Measurements from ENCODE around the gene TFPT.
A peak's percentile ranks its signal among the peaks of the same experiment; 100 is the strongest.

The TFPT gene

GRCh38 chr19:54115109-54116063 is at the start of gene TFPT, which contains the start of gene PRPF31:
TSS of gene TFPT (minus strand) at chr19:54115657. CDS start at chr19:54115269, 388 bp downstream.
TSS of gene PRPF31 (plus strand) at chr19:54115754. CDS start at chr19:54118279, 2,525 bp downstream.
- H3K27ac ChIP-seq (ENCODE audit: low read length): peak within 1 kb of the TSS; percentile 88
- no peaks in the 10 kb centered on the region for H3K9me3 ChIP-seq (ENCODE audit: control insufficient read depth in 2 of 2, low read length in 2 of 2)
- H3K36me3 ChIP-seq (ENCODE audit: control insufficient read depth in 2 of 2, insufficient read depth in 2 of 2, low read length in 2 of 2): peaks cover 9 to 25% of the 10 kb centered on the region in 2 donors
- peaks cover 26% of the 10 kb centered on the region for H3K4me1 ChIP-seq (ENCODE audit: control insufficient read depth, insufficient read depth, low read length)
- H3K4me3 ChIP-seq (ENCODE audit: low read length in 2 of 2): peak within 1 kb of the TSS; percentile 99
- H3K27me3 ChIP-seq (ENCODE audit: control insufficient read depth in 1 of 2, insufficient read depth in 2 of 2, low read length in 2 of 2): no peaks in the 10 kb centered on the region
- H3K9ac ChIP-seq (ENCODE audit: low read length in 2 of 2): peak within 1 kb of the TSS; percentile 88 to 96

DNA sequence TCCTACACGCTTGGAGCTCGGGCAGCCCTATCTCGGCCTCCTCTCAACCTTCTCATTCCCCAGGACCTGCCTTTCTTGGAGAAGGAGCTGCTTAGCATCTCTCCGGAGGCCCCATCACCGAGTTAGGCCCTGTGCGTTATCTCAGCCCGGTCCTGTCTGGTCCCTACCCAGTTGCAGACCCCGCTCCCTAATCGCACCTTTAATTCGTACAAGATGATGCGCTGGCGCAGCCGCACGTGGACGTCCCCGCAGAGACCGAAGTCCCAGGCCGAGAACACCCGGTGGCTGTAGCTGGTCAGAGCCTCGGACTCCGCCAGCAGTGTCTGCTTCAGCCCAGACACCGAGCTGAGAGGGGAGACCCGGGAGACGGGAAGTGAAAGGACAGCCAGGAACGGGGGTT is 49.8 kb upstream of the TFPT start:
- H3K4me1 ChIP-seq (ENCODE audit: control insufficient read depth, insufficient read depth, low read length): peaks cover 21% of the 10 kb centered on the region
- H3K4me3 ChIP-seq (ENCODE audit: low read length in 2 of 2): no peak overlapping the region
- no peak overlapping the region for H3K27ac ChIP-seq (ENCODE audit: low read length)
- no peaks in the 10 kb centered on the region for H3K9me3 ChIP-seq (ENCODE audit: control insufficient read depth in 2 of 2, low read length in 2 of 2)
- no peaks in the 10 kb centered on the region for H3K36me3 ChIP-seq (ENCODE audit: control insufficient read depth in 2 of 2, insufficient read depth in 2 of 2, low read length in 2 of 2)
- H3K9ac ChIP-seq (ENCODE audit: low read length in 2 of 2): no peak overlapping the region
- H3K27me3 ChIP-seq (ENCODE audit: control insufficient read depth in 1 of 2, insufficient read depth in 2 of 2, low read length in 2 of 2): peaks cover 9 to 17% of the 10 kb centered on the region in 2 donors

- H3K27ac ChIP-seq (ENCODE audit: low read length): no peak overlapping the region
- H3K9me3 ChIP-seq (ENCODE audit: control insufficient read depth in 2 of 2, low read length in 2 of 2): no peaks in the 10 kb centered on the region
- peak overlapping the region in 1 of 2 donors; percentile 35 for H3K4me3 ChIP-seq (ENCODE audit: low read length in 2 of 2)
- no peak overlapping the region for H3K9ac ChIP-seq (ENCODE audit: low read length in 2 of 2)
- H3K36me3 ChIP-seq (ENCODE audit: control insufficient read depth in 2 of 2, insufficient read depth in 2 of 2, low read length in 2 of 2): no peaks in the 10 kb centered on the region
- H3K4me1 ChIP-seq (ENCODE audit: control insufficient read depth, insufficient read depth, low read length): peaks cover 24% of the 10 kb centered on the region
- H3K27me3 ChIP-seq (ENCODE audit: control insufficient read depth in 1 of 2, insufficient read depth in 2 of 2, low read length in 2 of 2): peaks cover 9 to 17% of the 10 kb centered on the region in 2 donors
Measured at GRCh38 chr19:54164369-54165068, 49.1 kb upstream of the TFPT start.

DNA sequence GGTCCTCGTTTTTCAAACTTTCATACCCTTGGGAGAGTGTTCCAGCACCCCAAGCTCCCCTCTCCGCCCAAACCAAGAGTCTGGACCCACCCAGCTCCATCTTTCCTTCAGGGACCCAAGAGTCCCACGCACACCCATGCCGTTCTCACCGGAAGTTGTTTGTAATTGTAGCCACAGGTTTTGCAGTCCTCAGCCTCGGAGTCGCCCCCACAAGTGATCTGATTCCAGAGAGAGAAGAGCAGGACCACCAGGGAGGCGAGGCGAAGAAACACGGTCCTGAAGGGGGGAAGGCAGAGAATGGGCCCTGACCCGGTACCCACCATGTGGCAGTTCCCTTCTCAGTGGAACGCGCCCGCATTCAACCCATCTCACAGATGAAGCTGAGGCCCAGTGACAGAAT is 47.4 kb upstream of the TFPT start:
- peaks cover 35% of the 10 kb centered on the region for H3K4me1 ChIP-seq (ENCODE audit: control insufficient read depth, insufficient read depth, low read length)
- H3K4me3 ChIP-seq (ENCODE audit: low read length in 2 of 2): peak overlapping the region; percentile 42 to 68
- no peak overlapping the region for H3K9ac ChIP-seq (ENCODE audit: low read length in 2 of 2)
- no peak overlapping the region for H3K27ac ChIP-seq (ENCODE audit: low read length)
- peaks cover 0 to 2% of the 10 kb centered on the region in 2 donors for H3K36me3 ChIP-seq (ENCODE audit: control insufficient read depth in 2 of 2, insufficient read depth in 2 of 2, low read length in 2 of 2)
- no peaks in the 10 kb centered on the region for H3K9me3 ChIP-seq (ENCODE audit: control insufficient read depth in 2 of 2, low read length in 2 of 2)
- peaks cover 9 to 12% of the 10 kb centered on the region in 2 donors for H3K27me3 ChIP-seq (ENCODE audit: control insufficient read depth in 1 of 2, insufficient read depth in 2 of 2, low read length in 2 of 2)

DNA sequence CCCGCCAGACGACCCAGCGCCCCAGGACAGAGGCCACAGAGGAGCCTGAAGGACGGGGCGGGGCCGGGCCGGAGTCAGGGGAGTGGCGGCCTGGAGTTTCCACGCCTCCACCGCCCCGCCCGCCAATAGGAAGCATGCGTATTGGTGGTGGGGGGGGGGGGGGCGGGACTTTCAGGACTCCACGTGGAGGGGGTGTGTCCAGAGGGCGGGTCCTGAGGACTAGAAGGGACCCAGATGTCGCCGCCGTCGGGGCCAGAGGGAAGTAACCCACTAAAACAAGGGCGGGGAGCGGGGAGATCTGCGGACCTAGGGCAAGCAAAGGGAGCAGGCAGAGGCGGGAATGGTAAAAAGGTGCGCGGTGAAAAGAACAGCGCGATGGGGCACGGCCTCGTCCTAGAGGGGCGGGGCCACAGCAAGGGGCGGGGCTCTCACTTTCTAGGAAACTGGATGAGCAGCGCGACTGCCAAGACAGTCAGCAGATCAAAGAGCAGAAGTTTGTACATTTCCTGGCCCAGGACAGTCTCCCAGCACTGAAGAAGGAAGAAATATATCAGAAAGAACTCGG is 46.9 kb upstream of the TFPT start:
- Histone ChIP-seq H3K9ac (ENCODE audit: low read length in 2 of 2) (no peak overlapping the region), H3K27me3 (ENCODE audit: control insufficient read depth in 1 of 2, insufficient read depth in 2 of 2, low read length in 2 of 2) (peaks cover 9 to 12% of the 10 kb centered on the region in 2 donors), H3K27ac (ENCODE audit: low read length) (no peak overlapping the region), H3K9me3 (ENCODE audit: control insufficient read depth in 2 of 2, low read length in 2 of 2) (no peaks in the 10 kb centered on the region), H3K4me3 (ENCODE audit: low read length in 2 of 2) (peak overlapping the region; percentile 42 to 68), H3K4me1 (ENCODE audit: control insufficient read depth, insufficient read depth, low read length) (peaks cover 35% of the 10 kb centered on the region), H3K36me3 (ENCODE audit: control insufficient read depth in 2 of 2, insufficient read depth in 2 of 2, low read length in 2 of 2) (peaks cover 0 to 2% of the 10 kb centered on the region in 2 donors)

- peaks cover 11 to 12% of the 10 kb centered on the region in 2 donors for H3K36me3 ChIP-seq (ENCODE audit: control insufficient read depth in 2 of 2, insufficient read depth in 2 of 2, low read length in 2 of 2)
- H3K9ac ChIP-seq (ENCODE audit: low read length in 2 of 2): peak overlapping the region; percentile 75 to 90
- peaks cover 9 to 12% of the 10 kb centered on the region in 2 donors for H3K27me3 ChIP-seq (ENCODE audit: control insufficient read depth in 1 of 2, insufficient read depth in 2 of 2, low read length in 2 of 2)
- H3K27ac ChIP-seq (ENCODE audit: low read length): peak overlapping the region; percentile 94
- H3K9me3 ChIP-seq (ENCODE audit: control insufficient read depth in 2 of 2, low read length in 2 of 2): no peaks in the 10 kb centered on the region
- peaks cover 37% of the 10 kb centered on the region for H3K4me1 ChIP-seq (ENCODE audit: control insufficient read depth, insufficient read depth, low read length)
- peak overlapping the region; percentile 81 to 84 for H3K4me3 ChIP-seq (ENCODE audit: low read length in 2 of 2)
Measured at GRCh38 chr19:54160854-54161253, 45.4 kb upstream of the TFPT start.

DNA sequence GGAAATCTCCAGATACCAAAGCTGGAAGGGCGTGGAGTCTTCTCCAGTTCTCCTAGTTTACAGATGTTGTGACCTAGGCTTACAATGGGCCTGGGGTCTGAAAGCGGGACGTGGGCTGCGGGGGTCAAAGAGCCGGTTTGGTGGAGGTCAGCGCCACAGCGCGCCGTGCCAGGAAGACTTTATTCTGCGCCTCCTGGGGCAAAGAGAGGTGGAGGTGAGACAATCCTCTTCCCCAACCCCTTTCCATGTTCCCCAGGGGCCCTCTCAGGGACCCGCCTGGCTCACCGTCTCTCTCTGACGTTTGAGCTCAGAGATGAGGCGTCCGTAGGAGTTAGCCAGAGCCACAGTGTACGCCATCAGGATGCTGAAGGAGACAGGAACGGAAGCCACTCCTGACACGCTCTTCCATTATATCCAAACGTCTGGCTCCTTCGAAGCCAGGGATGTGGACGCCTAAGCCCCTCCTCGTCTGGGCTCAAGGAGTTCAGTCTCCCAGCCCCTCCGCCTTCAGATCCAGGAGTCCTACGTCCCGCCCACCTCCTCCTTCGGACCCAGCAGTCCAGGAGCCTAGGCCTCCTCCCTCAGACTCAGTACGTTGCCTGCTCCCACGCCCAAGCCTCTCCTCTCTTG is 44.8 kb upstream of the TFPT start:
- Histone ChIP-seq H3K9me3 (ENCODE audit: control insufficient read depth in 2 of 2, low read length in 2 of 2) (no peaks in the 10 kb centered on the region), H3K27ac (ENCODE audit: low read length) (peak overlapping the region; percentile 94), H3K4me1 (ENCODE audit: control insufficient read depth, insufficient read depth, low read length) (peaks cover 37% of the 10 kb centered on the region), H3K9ac (ENCODE audit: low read length in 2 of 2) (peak overlapping the region; percentile 75 to 90), H3K4me3 (ENCODE audit: low read length in 2 of 2) (peak overlapping the region; percentile 81 to 84), H3K36me3 (ENCODE audit: control insufficient read depth in 2 of 2, insufficient read depth in 2 of 2, low read length in 2 of 2) (peaks cover 11 to 13% of the 10 kb centered on the region in 2 donors), H3K27me3 (ENCODE audit: control insufficient read depth in 1 of 2, insufficient read depth in 2 of 2, low read length in 2 of 2) (peaks cover 3 to 10% of the 10 kb centered on the region in 2 donors)

GRCh38 chr19:54159352-54160181 is 44.1 kb upstream of the TFPT start, which contains the start of gene LENG1:
TSS of gene LENG1 (minus strand) at chr19:54159721. CDS start at chr19:54159695, 26 bp downstream.
- peak within 1 kb of the TSS; percentile 94 to 96 for H3K4me3 ChIP-seq (ENCODE audit: low read length in 2 of 2)

GRCh38 chr19:54158812-54159351 is 43.4 kb upstream of the TFPT start:
- Histone ChIP-seq H3K27ac (ENCODE audit: low read length) (peak overlapping the region; percentile 94), H3K27me3 (ENCODE audit: control insufficient read depth in 1 of 2, insufficient read depth in 2 of 2, low read length in 2 of 2) (no peaks in the 10 kb centered on the region), H3K4me1 (ENCODE audit: control insufficient read depth, insufficient read depth, low read length) (peaks cover 33% of the 10 kb centered on the region)

More at GRCh38 chr19:54159352-54160181, 44.1 kb upstream of the TFPT start, which contains the start of gene LENG1:
- no peaks in the 10 kb centered on the region for H3K9me3 ChIP-seq (ENCODE audit: control insufficient read depth in 2 of 2, low read length in 2 of 2)
- H3K4me1 ChIP-seq (ENCODE audit: control insufficient read depth, insufficient read depth, low read length): peaks cover 37% of the 10 kb centered on the region
- peak within 1 kb of the TSS; percentile 86 to 94 for H3K9ac ChIP-seq (ENCODE audit: low read length in 2 of 2)
- H3K27ac ChIP-seq (ENCODE audit: low read length): peak within 1 kb of the TSS; percentile 94
- H3K27me3 ChIP-seq (ENCODE audit: control insufficient read depth in 1 of 2, insufficient read depth in 2 of 2, low read length in 2 of 2): peaks cover 0 to 5% of the 10 kb centered on the region in 2 donors
- peaks cover 16 to 19% of the 10 kb centered on the region in 2 donors for H3K36me3 ChIP-seq (ENCODE audit: control insufficient read depth in 2 of 2, insufficient read depth in 2 of 2, low read length in 2 of 2)

More at GRCh38 chr19:54158812-54159351, 43.4 kb upstream of the TFPT start:
- Histone ChIP-seq H3K9me3 (ENCODE audit: control insufficient read depth in 2 of 2, low read length in 2 of 2) (no peaks in the 10 kb centered on the region), H3K4me3 (ENCODE audit: low read length in 2 of 2) (peak overlapping the region; percentile 94 to 96), H3K36me3 (ENCODE audit: control insufficient read depth in 2 of 2, insufficient read depth in 2 of 2, low read length in 2 of 2) (peaks cover 21 to 26% of the 10 kb centered on the region in 2 donors), H3K9ac (ENCODE audit: low read length in 2 of 2) (peak overlapping the region; percentile 86 to 94)
